NCI-H460 (cell line): ENCODE results near the gene SLC4A4. TPM values are rescaled to one million over a fixed set of nuclear protein-coding genes. Genes with fewer than 3 reads are reported as not detected.
"Not testable (repeated sequence)": the region's sequence is repeated elsewhere in the genome, so short reads cannot be mapped to it uniquely, and the experiment has no call there.

ENCODE experiments used
- DNase-seq: peaks from one replicate; pipeline ENCODE4 v3.0.0-alpha.2; 2016; ENCODE audit warnings: low read depth; ENCODE audit errors: extremely low read depth
- total RNA-seq: library from RNA; depleted of rRNA; stranded (reverse); fragments of >200 nt; shearing (Covaris generic); gene quantifications from 2 replicates; pipeline ENCODE4 v1.2.3, GENCODE V29; 2014

Gene SLC4A4
- total RNA-seq, 1 experiment from 2014 or later = 0.10 TPM

DNA sequence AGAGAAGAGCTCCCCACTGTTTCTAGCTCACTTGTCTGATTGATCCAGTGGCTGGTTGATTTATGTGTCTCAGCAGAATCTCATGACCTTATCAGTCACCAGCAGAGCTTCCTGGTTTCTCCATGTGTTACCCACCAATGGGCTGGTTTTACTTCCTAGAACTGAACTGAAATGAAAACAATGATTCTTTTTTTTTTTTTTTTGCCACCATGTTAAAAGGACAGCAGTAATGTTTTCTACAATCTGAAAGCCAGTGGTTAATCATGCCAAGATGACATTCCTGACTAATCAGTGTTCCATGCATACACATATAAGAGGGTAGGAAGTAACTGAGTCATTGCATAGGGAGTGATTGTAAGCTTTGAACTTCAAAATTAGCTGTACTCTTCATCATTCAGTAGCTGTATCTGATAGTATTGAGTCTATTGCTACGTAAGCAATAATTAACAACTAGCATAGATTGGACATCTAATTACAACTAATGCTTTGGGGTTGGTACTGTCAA, 67.7 kb downstream of the SLC4A4 start:
- DNase-seq = no peak

DNA sequence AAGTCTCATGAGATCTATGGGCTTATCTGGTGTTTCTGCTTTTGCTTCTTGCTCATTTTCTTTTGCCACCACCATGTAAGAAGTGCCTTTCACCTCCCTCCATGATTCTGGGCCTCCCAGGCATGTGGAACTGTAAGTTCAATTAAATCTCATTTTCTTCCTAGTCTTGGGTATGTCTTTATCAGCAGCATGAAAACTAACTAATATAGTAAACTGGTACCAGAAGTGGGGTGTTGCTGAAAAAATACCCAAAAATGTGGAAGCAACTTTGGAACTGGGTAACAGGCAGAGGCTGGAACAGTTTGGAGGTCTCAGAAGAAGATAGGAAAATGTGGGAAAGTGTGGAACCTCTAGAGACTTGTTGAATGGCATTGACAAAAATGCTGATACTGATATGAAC, 70.1 kb downstream of the SLC4A4 start:
- DNase-seq = not testable (repeated sequence)

- no peak for DNase-seq
Measured at GRCh38 chr4:71411981-71412380, 73.2 kb downstream of the SLC4A4 start.

- DNase-seq = no peak
Measured at GRCh38 chr4:71415491-71415890, 76.7 kb downstream of the SLC4A4 start.

- DNase-seq = no peak
Measured at GRCh38 chr4:71417150-71417549, 78.3 kb downstream of the SLC4A4 start.

DNA sequence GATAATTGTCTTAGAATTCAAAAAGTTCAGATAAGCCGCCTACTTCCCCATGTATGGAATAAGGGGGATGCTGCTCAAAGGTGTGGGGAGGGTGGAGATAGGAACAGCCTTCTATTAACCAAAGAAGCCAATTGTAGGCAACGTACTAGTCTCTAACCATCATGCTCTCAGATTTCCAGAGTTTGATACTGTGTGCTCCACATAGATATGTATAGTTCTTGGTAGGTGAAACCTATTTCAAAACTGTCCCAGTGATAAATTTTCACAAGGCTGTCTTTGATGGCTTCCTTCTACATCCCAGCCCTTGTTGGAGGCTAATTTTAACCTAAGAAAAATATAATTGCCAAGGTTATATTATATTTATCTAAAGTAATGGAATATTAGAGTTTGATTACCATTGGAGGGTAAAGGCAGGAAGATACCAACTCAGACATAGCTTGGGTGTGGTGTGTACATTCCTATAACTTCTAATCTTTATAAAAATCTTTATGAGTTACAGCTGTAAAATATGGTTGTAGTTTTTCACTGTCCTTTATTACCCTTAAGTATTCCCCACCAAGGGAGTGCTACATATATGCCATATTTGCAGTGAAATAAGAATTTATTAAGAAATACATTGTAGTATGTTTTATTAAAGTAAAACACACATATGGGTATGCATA, 87.7 kb downstream of the SLC4A4 start:
- DNase-seq = no peak

- DNase-seq = no peak
Measured at GRCh38 chr4:71429106-71429505, 90.3 kb downstream of the SLC4A4 start.

DNA sequence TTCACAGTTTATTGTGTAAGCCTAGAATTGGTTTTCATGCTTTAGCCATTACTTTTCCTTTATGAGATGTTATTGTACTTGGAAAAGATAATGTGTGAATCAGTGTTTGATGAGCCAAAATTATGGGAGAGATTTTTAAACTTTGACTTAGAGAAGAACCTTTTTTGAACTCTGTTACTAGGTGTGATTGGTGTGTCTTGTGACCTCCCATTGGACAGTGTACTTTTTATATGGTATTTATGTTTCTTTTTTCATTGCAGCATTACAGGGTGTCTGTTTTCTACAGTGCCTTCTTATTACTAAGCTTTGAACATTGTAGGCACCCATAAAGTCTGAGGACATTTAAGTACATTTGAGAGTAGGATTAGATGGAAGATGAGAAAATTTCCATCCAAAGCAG, 91.1 kb downstream of the SLC4A4 start:
- DNase-seq = no peak

DNA sequence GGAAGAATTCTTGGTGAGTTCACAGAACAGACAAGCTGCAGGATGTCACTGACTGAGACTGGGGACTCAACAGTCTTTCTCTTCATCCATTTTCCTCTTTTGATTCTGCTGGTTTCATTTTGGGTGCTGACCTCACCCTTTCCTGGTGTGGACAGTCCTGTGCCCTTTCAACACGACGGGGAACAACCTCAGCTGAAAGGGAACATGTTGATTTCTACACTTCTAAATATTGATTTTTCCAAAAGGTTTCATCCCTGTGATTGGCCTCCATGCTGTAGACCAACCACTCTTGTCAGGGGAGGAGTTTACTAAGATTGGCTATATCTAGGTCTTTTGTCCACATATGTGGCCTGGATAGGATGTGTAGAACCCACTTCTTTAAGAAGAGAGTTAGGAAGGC, 91.8 kb downstream of the SLC4A4 start:
- DNase-seq = no peak

DNA sequence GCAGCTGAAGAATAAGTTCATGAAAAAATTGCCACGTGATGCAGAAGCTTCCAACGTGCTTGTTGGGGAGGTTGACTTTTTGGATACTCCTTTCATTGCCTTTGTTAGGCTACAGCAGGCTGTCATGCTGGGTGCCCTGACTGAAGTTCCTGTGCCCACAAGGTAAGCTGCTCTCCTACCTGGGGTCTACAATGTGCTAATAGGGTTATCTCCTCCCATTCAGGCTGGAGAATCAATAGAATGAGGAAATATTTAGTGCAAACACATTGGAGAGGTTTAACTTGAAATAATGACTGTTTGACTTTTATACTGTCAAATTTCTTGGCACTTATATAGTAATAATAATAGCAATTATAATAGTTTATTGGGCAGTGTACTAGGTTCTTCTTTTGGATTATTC, 101.8 kb downstream of the SLC4A4 start:
- DNase-seq = no peak

DNA sequence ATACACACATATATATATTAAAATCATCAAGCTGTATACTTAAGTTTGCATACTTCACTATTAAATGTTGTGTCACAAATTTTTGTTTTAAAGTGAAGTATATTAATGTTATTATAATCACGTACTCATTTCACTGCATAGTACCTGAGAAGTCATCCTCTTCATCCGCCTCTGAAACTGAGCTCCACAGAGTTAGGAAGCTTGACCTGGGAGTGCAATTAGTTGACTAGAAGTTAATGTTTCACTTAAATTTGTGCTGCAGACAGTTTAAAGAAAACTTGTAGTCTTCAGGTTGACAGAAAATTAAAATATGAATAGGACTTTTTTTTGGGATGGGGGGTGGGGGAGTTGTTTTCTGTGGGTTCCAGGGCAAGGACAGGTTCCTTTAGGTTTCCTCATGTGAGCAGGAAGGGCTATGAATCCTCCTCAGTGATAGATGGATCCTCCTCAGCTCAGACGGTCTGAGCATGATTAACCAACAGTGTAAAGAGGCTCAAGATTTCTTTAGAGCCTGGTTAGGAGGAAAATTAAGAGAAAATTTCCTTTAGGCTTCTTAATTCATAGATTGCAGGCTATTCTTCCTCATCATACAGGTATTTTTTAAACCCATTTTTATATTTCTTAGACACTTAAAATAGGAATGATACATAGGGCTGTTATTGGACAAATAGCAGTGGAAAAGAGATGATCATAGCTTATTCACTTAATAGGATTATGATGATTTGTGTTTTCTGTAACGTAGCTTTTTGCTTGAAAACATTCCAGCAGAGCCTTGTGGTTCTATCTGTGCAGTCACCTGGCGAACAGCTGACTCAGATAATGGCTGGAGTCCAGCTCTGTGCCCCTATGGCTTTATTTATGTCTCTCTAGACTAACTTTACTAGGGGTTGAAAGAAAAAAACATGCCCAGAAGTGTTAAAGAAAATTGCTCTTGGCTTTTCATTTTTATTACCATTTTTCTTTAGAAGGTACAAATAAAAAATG, 102.7 kb downstream of the SLC4A4 start:
- DNase-seq = no peak

GRCh38 chr4:71442336-71442735, 103.5 kb downstream of the SLC4A4 start:
- DNase-seq = no peak

GRCh38 chr4:71444395-71444794, 105.6 kb downstream of the SLC4A4 start:
- no peak for DNase-seq

- DNase-seq = no peak
Measured at GRCh38 chr4:71445811-71446210, 107.0 kb downstream of the SLC4A4 start.

DNA sequence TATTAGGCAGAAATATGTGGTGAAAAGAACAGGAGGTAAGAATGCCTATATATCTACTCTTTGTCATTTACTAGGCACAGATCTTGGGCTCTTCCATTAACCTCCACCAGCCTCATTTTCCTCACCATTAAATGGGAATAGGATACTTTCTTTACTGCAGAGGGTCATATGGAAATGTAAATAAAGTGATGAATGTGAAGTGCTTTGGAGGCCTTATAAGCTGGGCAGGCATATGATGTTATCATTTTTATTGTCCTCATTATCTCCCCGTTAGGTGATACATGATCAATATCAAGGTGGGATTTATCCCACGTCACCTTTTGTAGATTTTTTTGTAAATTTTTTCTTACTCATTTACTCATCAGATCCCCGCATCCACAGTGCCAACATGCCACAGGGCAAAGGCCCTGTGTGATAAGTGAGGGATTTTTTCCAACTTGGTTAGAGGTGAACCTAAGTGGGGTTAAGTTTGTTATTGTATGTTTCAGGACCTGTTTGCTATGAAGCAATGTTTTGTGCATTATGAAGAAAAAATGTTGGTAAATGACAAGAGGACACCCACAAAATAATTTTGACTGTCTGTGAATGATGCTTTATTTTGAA, 107.8 kb downstream of the SLC4A4 start:
- no peak for DNase-seq

DNA sequence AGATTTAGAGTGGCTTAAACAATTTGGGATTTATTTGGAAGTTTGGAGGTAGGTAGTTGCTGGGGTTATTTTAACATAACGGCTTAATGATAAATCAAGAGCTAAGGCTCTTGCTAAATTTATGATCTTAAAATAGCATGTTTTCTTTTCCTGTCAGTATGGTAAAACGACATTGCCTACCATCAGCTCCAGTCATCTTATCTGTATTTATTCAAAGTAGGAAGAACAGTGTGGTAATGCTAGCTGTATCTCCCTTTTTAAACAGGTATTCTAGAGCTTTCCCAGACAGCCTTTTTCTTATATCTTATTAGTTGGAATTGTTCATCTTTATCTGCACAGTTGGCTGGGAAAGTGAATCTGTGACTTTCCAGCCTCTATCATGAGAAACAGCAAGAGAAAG, 110.2 kb downstream of the SLC4A4 start:
- no peak for DNase-seq

- DNase-seq = no peak
Measured at GRCh38 chr4:71449878-71450277, 111.1 kb downstream of the SLC4A4 start.

DNA sequence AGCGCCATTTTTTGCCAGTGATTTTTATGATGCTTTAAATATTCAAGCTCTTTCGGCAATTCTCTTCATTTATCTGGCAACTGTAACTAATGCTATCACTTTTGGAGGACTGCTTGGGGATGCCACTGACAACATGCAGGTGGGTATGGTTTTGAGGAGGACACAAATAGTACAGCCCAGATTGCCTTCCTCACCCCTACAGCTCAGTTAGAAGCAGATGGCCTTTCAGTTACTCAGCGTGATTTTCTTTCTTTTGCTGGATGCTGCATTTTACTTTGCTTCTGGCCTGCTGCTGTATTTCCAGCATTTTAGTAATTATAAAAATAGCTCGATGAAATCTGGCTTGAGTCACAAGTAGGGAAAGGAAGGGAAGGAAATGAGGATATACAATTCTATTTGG, 114.7 kb downstream of the SLC4A4 start:
- DNase-seq = no peak

DNA sequence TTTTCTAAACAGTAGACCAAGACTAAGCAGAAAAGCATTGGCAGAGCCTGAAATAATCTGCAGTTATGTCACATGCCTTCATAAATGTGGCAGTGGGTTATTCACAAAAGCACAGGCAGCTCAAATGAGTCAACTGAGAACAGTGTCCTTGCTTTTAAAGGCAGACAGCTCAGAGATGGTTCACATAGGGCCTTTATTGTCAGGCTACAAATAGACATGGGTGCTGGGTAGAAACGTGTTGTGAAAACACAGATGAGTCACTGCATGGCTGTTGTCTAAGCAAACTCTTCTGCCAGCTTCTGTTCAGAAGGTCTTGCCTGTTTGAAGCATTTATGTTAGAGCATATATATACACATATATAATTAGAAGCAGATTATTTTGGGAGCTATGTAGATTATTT, 118.0 kb downstream of the SLC4A4 start:
- no peak for DNase-seq

GRCh38 chr4:71460371-71460770, 121.6 kb downstream of the SLC4A4 start:
- DNase-seq = no peak

- DNase-seq = no peak
Measured at GRCh38 chr4:71461422-71461821, 122.6 kb downstream of the SLC4A4 start.
